RCC 7860 (cell line): ENCODE measurements around the gene NQO1.
"Not testable (repeated sequence)": the region's sequence is repeated elsewhere in the genome, so short reads cannot be mapped to it uniquely, and the experiment has no call there.

Experiments used
- DNase-seq: peaks from one replicate; pipeline ENCODE4 v3.0.0-alpha.2; 2015; ENCODE audit warnings: low spot score
- FAIRE-seq: peaks from 2 replicates; lab custom pipeline; 2012; peaks lifted over from hg19 to GRCh38; lab: Jason Lieb, UNC

The NQO1 gene

GRCh38 chr16:69726313-69727060 is at the start of gene NQO1:
Gene NQO1 (minus strand): TSS chr16:69726560. CDS start chr16:69726439, 121 bp downstream.
- FAIRE-seq (peak; percentile 81), DNase-seq (peak; percentile 98)

GRCh38 chr16:69775563-69775962 is 49.2 kb upstream of the NQO1 start:
- DNase-seq (no peak), FAIRE-seq (no peak)

GRCh38 chr16:69773260-69773947 is 47.0 kb upstream of the NQO1 start:
- DNase-seq (no peak), FAIRE-seq (no peak)

GRCh38 chr16:69771651-69771967 is 45.2 kb upstream of the NQO1 start:
- no peak for DNase-seq
- FAIRE-seq, result no peak

GRCh38 chr16:69769404-69769803 is 43.0 kb upstream of the NQO1 start:
- FAIRE-seq (no peak), DNase-seq (no peak)

- FAIRE-seq (no peak), DNase-seq (no peak)
Observed at GRCh38 chr16:69768666-69769065, 42.3 kb upstream of the NQO1 start.

- no peak for FAIRE-seq
- no peak for DNase-seq
Observed at GRCh38 chr16:69767459-69768229, 41.3 kb upstream of the NQO1 start.

GRCh38 chr16:69763599-69763942 is 37.2 kb upstream of the NQO1 start:
- FAIRE-seq, result no peak

GRCh38 chr16:69762814-69763598 is 36.6 kb upstream of the NQO1 start:
- FAIRE-seq (no peak), DNase-seq (peak; percentile 25)

More at GRCh38 chr16:69763599-69763942, 37.2 kb upstream of the NQO1 start:
- no peak for DNase-seq

GRCh38 chr16:69761983-69762813 is 35.8 kb upstream of the NQO1 start, which contains the start of gene WWP2:
Gene WWP2 (plus strand): TSS chr16:69762332. CDS start chr16:69787011, 24,679 bp downstream.
- FAIRE-seq, result no peak
- peak; percentile 64 for DNase-seq

GRCh38 chr16:69757375-69757774 is 31.0 kb upstream of the NQO1 start:
- not testable (repeated sequence) for DNase-seq

GRCh38 chr16:69756705-69757104 is 30.3 kb upstream of the NQO1 start:
- FAIRE-seq, result no peak
- no peak for DNase-seq

More at GRCh38 chr16:69757375-69757774, 31.0 kb upstream of the NQO1 start:
- FAIRE-seq, result not testable (repeated sequence)

- no peak for FAIRE-seq
- DNase-seq, result peak; percentile 93
Observed at GRCh38 chr16:69754469-69755310, 28.3 kb upstream of the NQO1 start, which contains the start of gene NOB1. Gene NOB1 (minus strand): TSS chr16:69754926. CDS start chr16:69754910, 16 bp downstream.

GRCh38 chr16:69754143-69754468 is 27.7 kb upstream of the NQO1 start:
- FAIRE-seq (no peak), DNase-seq (no peak)

- no peak for DNase-seq
- no peak for FAIRE-seq
Observed at GRCh38 chr16:69748694-69749345, 22.5 kb upstream of the NQO1 start.

GRCh38 chr16:69747115-69747514 is 20.8 kb upstream of the NQO1 start:
- no peak for DNase-seq
- FAIRE-seq, result no peak

GRCh38 chr16:69745959-69746358 is 19.6 kb upstream of the NQO1 start:
- no peak for DNase-seq
- FAIRE-seq, result no peak

- no peak for DNase-seq
- no peak for FAIRE-seq
Observed at GRCh38 chr16:69745232-69745612, 18.9 kb upstream of the NQO1 start.
